CD14-positive monocyte (primary cell): ENCODE measurements around the gene KLC1. TPM values are rescaled to one million over a fixed set of nuclear protein-coding genes. Genes with fewer than 3 reads are reported as not detected.
A peak's percentile ranks its signal among the peaks of the same experiment; 100 is the strongest.

Experiments used
- DNase-seq, 3 donors: peaks; one replicate each; pipeline ENCODE4 v3.0.0-alpha.2; 2011 to 2022
- H2AFZ ChIP-seq: 2 replicates; pipeline ENCODE4 v1.6.0; 2012; ENCODE audit warnings: mild to moderate bottlenecking, low read depth, low read length, inconsistent platforms; ENCODE audit not compliant: insufficient read depth, poor library complexity, severe bottlenecking
- H3K27ac ChIP-seq, 2 donors: 1 replicate in 1 of 2; 2 replicates in 1 of 2; pipeline ENCODE4 v1.5.1; 2012 to 2013; ENCODE audit warnings: low read length in 2 of 2, control low read depth in 1 of 2, inconsistent platforms in 1 of 2, low read depth in 1 of 2, mild to moderate bottlenecking in 1 of 2
- H3K27me3 ChIP-seq, 2 donors: one replicate each; pipeline versions ENCODE4 v1.6.0 to v1.6.1; 2011 to 2013; ENCODE audit warnings: low read length in 2 of 2; ENCODE audit not compliant: control insufficient read depth in 2 of 2, insufficient read depth in 2 of 2
- H3K36me3 ChIP-seq, 2 donors: replicated peaks in 1 of 2; 1 replicate in 1 of 2; 2 replicates in 1 of 2; pipeline versions ENCODE4 v1.5.1 to v1.6.1; 2012 to 2013; ENCODE audit warnings: low read length in 2 of 2, control low read depth in 1 of 2, inconsistent platforms in 1 of 2, mild to moderate bottlenecking in 1 of 2; ENCODE audit not compliant: insufficient read depth in 2 of 2, control insufficient read depth in 1 of 2
- H3K4me1 ChIP-seq, 2 donors: 1 replicate in 1 of 2; 2 replicates in 1 of 2; pipeline versions ENCODE4 v1.5.1 to v1.6.1; 2012 to 2013; ENCODE audit warnings: low read length in 2 of 2, control low read depth in 1 of 2, inconsistent platforms in 1 of 2, mild to moderate bottlenecking in 1 of 2, moderate library complexity in 1 of 2; ENCODE audit not compliant: insufficient read depth in 2 of 2, control insufficient read depth in 1 of 2
- H3K4me2 ChIP-seq: replicated peaks from 2 replicates; pipeline ENCODE3; 2012; ENCODE audit warnings: low read length, moderate library complexity, mild to moderate bottlenecking; ENCODE audit not compliant: poor library complexity, severe bottlenecking; ENCODE audit errors: extremely low read depth
- H3K4me3 ChIP-seq, 3 experiments: fragments of 200-600 bp in 1 of 3; sonication (generic) in 1 of 3; replicated peaks in 1 of 3; 1 replicate in 2 of 3; 2 replicates in 1 of 3; pipeline ENCODE4 v1.5.1; 2011 to 2013; ENCODE audit warnings: low read length in 3 of 3, mild to moderate bottlenecking in 3 of 3, control low read depth in 2 of 3, low read depth in 2 of 3, inconsistent platforms in 1 of 3, moderate library complexity in 1 of 3
- H3K79me2 ChIP-seq: 2 replicates; pipeline ENCODE4 v1.6.0; 2012; ENCODE audit warnings: mild to moderate bottlenecking, control low read depth, inconsistent platforms, low read length, moderate library complexity; ENCODE audit not compliant: insufficient read depth
- H3K9ac ChIP-seq: 2 replicates; pipeline ENCODE4 v1.6.0; 2017; ENCODE audit warnings: low read length, mild to moderate bottlenecking; ENCODE audit not compliant: insufficient read depth, poor library complexity, severe bottlenecking
- H3K9me3 ChIP-seq, 2 donors: replicated peaks in 1 of 2; 1 replicate in 1 of 2; 2 replicates in 1 of 2; pipeline versions ENCODE4 v1.5.1 to v1.6.1; 2012 to 2013; ENCODE audit warnings: low read length in 2 of 2, control low read depth in 1 of 2; ENCODE audit not compliant: control insufficient read depth in 1 of 2, insufficient read depth in 1 of 2
- H4K20me1 ChIP-seq: 2 replicates; pipeline ENCODE4 v1.6.0; 2012; ENCODE audit warnings: mild to moderate bottlenecking, low read length, control low read depth, moderate library complexity; ENCODE audit not compliant: insufficient read depth
- H3K27ac Mint-ChIP-seq, 7 donors: one replicate each; pipeline ENCODE4 v1.8.0; 2020; ENCODE audit warnings: mild to moderate bottlenecking in 7 of 7, mixed read lengths in 7 of 7, moderate library complexity in 6 of 7, inconsistent platforms in 2 of 7
- H3K27me3 Mint-ChIP-seq, 3 donors: one replicate each; pipeline ENCODE4 v1.8.0; 2021 to 2022; ENCODE audit warnings: low read depth in 3 of 3, mild to moderate bottlenecking in 3 of 3, mixed read lengths in 3 of 3, moderate library complexity in 3 of 3, inconsistent platforms in 1 of 3
- H3K36me3 Mint-ChIP-seq, 2 donors: one replicate each; pipeline ENCODE4 v1.8.0; 2020; ENCODE audit warnings: mixed read lengths in 2 of 2, inconsistent platforms in 1 of 2, mild to moderate bottlenecking in 1 of 2
- H3K4me1 Mint-ChIP-seq: one replicate; pipeline ENCODE4 v1.8.0; 2020; ENCODE audit warnings: mild to moderate bottlenecking, mixed read lengths
- H3K4me3 Mint-ChIP-seq, 2 donors: one replicate each; pipeline ENCODE4 v1.8.0; 2020; ENCODE audit warnings: mild to moderate bottlenecking in 2 of 2, mixed read lengths in 2 of 2, moderate library complexity in 1 of 2
- H3K9me3 Mint-ChIP-seq, 7 donors: one replicate each; pipeline ENCODE4 v1.8.0; 2020 to 2022; ENCODE audit warnings: mixed read lengths in 7 of 7, mild to moderate bottlenecking in 6 of 7, moderate library complexity in 6 of 7, inconsistent platforms in 2 of 7
- CTCF ChIP-seq: fragments of 200-600 bp; IDR thresholded peaks from one replicate; pipeline ENCODE4 v1.8.0; 2022; ENCODE audit warnings: antibody characterized with exemption, mild to moderate bottlenecking
- WGBS: methylation state at CpG from one replicate; pipeline ENCODE4 v1.1.5; 2013; ENCODE audit warnings: missing lambda C conversion rate; ENCODE audit not compliant: insufficient coverage; 5-methylcytosine and 5-hydroxymethylcytosine counted together
- intact Hi-C, 2 donors: fragments of 100-400 bp; cut with micrococcal nuclease; formaldehyde crosslinking; loops; one replicate each; pipeline versions ENCODE4 v1.15.0 to v1.15.1; 2023
- polyA plus RNA-seq, 3 donors: library from polyadenylated mRNA; depleted of rRNA in 1 of 3; unstranded in 2 of 3; stranded (reverse) in 1 of 3; fragments of 300-500 nt in 2 of 3; fragments of >200 nt in 1 of 3; fragmentation: Illumina TruSeq in 2 of 3; gene quantifications; 1 replicate in 2 of 3; 2 replicates in 1 of 3; pipeline ENCODE4 v1.2.3, GENCODE V29; 2012 to 2021

KLC1 gene
- polyA plus RNA-seq, 3 donors = 41.5 to 108 (median 46.6) TPM

GRCh38 chr14:103680491-103681231 lies 51.6 kb downstream of the KLC1 start:
- intact Hi-C loops = loop anchor here in 1 of 2 donors (10.0 kb wide), 1 partner anchor 106 kb away; no protein-coding TSS in a partner anchor
- Histone ChIP-seq H3K4me2 (no peak overlapping the region), H3K79me2 (no peaks in the 10 kb centered on the region), H3K36me3 (peaks cover 86 to 100% of the 10 kb centered on the region in 2 donors), H3K9me3 (no peaks in the 10 kb centered on the region), H4K20me1 (peaks cover 46% of the 10 kb centered on the region), H3K9ac (no peak overlapping the region), H3K27me3 (no peaks in the 10 kb centered on the region), H3K27ac (no peak overlapping the region), H3K4me3 (no peak overlapping the region), H2AFZ (no peak overlapping the region), H3K4me1 (no peaks in the 10 kb centered on the region)
- peaks cover 81 to 96% of the 10 kb centered on the region in 2 donors for H3K36me3 Mint-ChIP-seq
- H3K4me1 Mint-ChIP-seq = peaks cover 4% of the 10 kb centered on the region
- H3K9me3 Mint-ChIP-seq = peaks cover 0 to 2% (median 0%) of the 10 kb centered on the region in 7 donors
- TF ChIP-seq CTCF = no peak
- WGBS = 88% methylated on average over 14 of the region's 17 CpGs
- peaks cover 0 to 2% (median 0%) of the 10 kb centered on the region in 3 donors for H3K27me3 Mint-ChIP-seq
- no peak overlapping the region for H3K4me3 Mint-ChIP-seq
- DNase-seq = no peak
- H3K27ac Mint-ChIP-seq = peak overlapping the region in 1 of 7 donors; percentile 43

GRCh38 chr14:103683139-103683538 lies 54.1 kb downstream of the KLC1 start:
- H3K27ac ChIP-seq = no peak overlapping the region
- H3K27me3 ChIP-seq = no peaks in the 10 kb centered on the region
- no peak overlapping the region for H2AFZ ChIP-seq
- no peak for TF ChIP-seq CTCF
- Mint-ChIP-seq H3K9me3 (peaks cover 0 to 2% (median 0%) of the 10 kb centered on the region in 7 donors), H3K36me3 (peaks cover 82 to 94% of the 10 kb centered on the region in 2 donors), H3K4me1 (peaks cover 4% of the 10 kb centered on the region), H3K4me3 (no peak overlapping the region), H3K27ac (peak overlapping the region in 2 of 7 donors; percentile 4 to 8), H3K27me3 (peaks cover 0 to 2% (median 1%) of the 10 kb centered on the region in 3 donors)
- peaks cover 55% of the 10 kb centered on the region for H4K20me1 ChIP-seq
- DNase-seq = no peak
- intact Hi-C loops = loop anchor here in 1 of 2 donors (10.0 kb wide), 1 partner anchor 108 kb away; no protein-coding TSS in a partner anchor
- H3K4me2 ChIP-seq = no peak overlapping the region
- H3K36me3 ChIP-seq = peaks cover 86 to 100% of the 10 kb centered on the region in 2 donors
- no peak overlapping the region for H3K9ac ChIP-seq
- no peaks in the 10 kb centered on the region for H3K9me3 ChIP-seq
- no peaks in the 10 kb centered on the region for H3K4me1 ChIP-seq
- no peaks in the 10 kb centered on the region for H3K79me2 ChIP-seq
- WGBS = 91% methylated on average over 13 of the region's 15 CpGs
- H3K4me3 ChIP-seq = no peak overlapping the region
